NCI-H2227 (cell line): Measurements from ENCODE around the gene USP25.

Source experiments
- DNase-seq: peaks from one replicate; lab custom pipeline; 2025; ENCODE audit not compliant: unreplicated experiment; lab: John Stamatoyannopoulos, UW

Gene USP25

DNA sequence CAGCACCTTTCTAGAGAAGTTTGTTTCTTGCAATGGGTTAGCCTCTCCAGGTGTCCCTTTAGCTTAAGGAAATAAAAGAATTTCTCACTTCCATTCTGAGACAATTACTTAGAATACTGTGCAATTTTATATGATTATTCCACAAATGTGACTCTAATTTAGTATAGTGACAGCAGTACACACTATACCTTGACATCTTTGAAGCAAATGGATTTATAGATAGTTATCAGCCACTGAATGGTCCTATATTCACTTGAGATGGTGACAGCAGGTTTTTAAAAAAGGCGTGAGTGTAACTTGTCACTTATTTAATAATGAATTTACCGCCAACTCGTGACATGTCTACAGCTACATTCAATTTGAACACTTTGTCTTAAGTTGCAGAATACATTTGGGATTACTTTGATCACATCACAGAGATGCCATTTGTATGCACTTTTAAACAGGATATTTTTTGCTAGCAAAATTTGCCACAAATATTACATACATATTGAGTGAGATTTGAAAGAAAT, 71.6 kb downstream of the USP25 start:
- DNase-seq = no peak

DNA sequence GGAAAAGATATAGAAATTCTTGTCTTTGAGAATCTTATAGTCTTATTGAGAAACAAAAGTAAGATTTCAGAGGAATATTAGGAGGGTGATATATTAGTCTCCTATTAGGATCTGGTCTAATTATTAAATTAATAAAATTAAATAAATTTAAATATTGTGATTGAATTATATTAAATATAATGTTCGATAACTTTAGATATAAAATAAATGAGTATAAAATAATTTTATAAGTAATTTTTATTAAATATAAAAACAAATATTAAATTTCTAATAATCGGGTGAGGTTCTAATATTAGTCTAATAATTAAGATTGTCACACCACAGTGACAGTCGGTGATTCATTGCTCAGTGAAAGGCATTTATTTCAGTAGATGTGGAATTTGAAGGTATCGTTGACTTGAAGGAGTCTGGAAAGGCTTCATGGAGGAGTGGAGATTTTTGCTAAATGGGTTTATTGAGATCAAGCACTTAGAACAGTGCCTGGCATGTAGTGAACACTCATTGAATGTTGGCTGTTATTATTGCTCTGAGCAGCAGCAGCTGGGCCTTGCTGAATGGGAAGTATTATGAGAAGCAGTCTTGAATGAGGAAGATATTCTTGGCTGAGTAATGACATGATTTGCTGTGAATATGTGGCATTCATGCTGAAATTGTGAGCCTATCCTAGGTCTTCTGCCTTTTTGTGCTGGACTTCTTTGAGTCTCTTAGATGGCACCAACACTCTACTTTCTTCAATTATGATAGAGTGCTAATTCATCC, 74.6 kb downstream of the USP25 start:
- no peak for DNase-seq

DNA sequence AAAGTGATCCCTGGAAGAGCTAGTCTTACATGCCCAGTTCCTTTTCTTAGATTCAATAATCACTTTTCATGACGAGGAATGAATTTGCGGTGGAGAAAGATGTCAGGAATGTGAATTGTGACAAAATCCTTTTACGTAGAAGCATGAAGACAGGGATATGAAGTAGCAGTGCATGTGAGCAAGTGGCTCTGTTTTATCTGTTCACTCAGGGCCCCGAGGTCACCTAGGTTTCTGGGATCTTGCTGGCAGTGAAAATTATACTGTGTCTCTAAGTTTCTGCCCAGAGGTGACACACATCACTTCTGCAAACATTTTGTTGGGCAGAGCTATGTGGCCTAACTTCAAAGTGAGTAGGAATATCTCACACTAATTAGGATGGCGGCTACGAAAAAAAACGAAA, 79.3 kb downstream of the USP25 start:
- no peak for DNase-seq

DNA sequence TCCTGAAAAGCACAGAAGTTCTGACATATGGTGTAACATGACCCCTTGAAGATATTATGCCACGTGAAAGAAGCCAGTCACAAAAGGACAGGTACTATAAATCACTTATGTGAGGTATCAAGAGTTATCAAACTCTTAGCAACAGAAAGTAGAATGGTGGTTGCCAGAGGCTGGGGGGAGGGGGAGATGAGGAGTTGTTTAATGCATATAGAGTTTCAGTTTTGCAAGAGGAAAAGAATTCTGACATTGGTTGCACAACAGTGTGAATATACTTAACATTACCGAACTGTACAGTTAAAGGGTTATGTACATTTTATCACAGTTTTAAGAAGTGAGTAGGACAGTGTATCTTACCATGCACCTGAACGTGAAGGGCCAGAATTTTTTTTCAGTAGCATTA, 80.0 kb downstream of the USP25 start:
- DNase-seq = no peak

DNA sequence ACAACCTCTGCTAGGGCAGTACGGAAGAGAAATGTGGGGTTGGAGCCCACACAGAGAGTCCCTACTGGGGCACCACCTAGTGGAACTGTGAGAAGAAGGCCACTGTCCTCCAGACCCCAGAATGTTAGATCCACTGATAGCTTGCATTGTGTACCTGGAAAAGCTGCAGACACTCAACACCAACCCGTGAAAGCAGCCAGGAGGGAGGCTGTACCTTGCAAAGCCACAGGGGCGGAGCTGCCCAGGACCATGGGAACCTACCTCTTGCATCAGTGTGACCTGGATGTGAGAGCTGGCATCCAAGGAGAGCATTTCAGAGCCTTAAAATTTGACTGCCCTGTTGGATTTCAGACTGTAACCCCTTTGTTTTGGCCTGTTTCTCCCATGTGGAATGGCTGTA, 85.5 kb downstream of the USP25 start:
- no peak for DNase-seq

DNA sequence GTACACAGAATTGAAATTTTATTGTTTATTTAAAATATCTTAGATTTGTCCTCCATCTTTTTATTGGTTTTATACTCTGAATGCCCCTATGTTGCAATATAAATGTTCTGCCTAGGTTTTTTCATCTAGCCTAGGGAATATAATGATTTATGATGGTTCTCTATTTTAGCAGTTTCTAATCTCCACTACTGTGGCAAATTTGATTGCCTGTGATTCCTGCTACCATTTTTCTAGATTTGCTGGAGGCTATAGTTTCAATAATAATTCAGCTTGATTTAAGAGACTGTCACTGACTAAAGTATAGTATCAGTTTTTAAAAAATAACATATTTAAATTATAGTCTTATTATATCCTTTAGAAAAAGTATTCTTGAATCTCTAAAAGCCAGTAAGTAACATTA, 90.5 kb downstream of the USP25 start:
- DNase-seq = no peak

DNA sequence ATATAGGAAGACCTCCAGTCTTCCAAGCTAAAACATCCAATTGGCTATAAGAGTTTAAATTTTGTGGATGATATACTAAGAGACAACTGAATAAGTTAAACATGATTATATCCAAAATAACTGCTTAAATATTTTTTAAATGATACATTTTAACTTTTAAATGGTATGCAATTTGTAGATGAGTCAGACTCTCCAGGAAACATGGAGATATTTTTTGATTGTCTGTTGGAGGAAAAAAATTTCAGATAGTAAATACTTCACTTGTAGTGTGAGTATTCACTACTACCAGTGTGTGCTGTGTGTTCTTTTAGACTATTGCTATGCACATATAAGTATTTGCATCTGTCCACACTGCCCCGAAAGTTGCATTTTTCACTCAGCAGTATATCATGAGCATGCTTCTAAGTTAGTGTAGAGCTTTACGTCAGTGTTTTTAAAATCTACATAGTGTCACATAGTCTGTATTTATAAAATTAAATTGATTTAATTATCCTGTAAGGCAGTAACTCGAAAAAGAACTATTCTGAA, 91.1 kb downstream of the USP25 start:
- DNase-seq = no peak

DNA sequence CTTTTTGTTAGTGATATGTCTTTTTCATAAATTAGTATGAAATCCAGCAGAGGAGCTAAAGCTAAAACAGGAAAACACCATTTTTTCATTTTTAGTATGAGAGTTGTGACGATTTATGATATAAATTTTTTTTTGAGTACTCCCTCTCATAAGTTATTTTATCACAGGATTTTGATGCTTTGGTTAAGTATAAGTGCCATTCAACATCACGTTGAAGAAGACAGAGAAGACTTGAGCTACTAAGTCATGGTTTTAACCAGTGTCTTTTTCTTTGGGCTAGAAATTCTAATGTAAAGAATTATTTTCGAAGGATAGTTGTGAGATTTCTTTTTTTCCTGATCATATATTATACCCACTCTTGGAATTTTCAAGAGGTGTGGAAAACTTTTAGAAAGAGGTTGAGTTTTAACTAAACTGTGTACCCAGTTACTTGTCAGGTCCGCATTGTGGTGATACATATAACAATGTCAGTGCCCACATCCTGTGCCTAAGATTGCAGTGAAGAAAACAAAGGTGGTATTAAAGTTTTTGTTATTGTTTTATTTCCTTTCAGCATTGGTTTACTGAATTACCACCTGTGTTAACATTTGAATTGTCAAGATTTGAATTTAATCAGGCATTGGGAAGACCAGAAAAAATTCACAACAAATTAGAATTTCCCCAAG, 93.8 kb downstream of the USP25 start:
- DNase-seq = no peak

DNA sequence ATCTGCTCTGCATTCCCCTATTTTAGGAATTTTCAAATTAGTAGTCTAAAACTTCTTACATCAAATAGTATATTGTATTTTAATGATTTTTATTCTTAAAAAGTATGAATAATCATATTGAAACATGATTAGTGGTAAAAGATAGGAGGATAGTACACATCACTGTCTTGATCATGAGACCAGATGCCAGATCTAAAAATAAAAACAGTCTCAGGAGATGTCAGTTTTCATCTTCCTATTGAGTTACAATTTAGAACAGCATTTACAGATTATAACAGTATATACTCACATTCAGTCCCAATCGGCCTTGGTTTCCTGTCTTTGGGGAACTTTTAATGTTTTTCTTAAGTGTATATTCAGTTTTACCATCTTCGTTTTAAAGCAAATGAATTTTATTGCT, 95.9 kb downstream of the USP25 start:
- DNase-seq = no peak

DNA sequence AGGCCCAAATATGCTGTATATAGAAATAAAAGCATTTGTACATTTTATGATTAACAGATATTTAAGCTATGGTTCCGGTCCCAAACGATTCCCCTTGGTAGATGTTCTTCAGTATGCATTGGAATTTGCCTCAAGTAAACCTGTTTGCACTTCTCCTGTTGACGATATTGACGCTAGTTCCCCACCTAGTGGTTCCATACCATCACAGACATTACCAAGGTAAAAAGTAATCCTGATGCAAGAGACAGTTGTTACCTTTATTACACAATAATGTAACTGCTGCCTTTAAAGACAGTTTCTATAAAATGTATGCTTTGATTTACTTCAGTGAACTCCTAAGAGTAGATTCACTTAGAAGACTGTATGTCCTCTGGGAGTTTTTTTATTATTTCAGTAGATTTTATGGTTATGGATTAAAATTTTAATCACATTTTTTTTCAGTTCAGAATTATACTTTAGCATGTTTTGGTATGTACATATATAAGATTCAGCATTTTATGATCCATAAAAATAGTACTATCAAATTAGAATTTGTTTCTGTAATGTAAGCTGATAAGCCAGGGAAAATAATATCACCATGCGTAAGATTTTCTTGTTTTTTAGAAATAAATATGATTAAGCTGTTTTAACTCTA, 96.5 kb downstream of the USP25 start:
- DNase-seq = peak; percentile 8

DNA sequence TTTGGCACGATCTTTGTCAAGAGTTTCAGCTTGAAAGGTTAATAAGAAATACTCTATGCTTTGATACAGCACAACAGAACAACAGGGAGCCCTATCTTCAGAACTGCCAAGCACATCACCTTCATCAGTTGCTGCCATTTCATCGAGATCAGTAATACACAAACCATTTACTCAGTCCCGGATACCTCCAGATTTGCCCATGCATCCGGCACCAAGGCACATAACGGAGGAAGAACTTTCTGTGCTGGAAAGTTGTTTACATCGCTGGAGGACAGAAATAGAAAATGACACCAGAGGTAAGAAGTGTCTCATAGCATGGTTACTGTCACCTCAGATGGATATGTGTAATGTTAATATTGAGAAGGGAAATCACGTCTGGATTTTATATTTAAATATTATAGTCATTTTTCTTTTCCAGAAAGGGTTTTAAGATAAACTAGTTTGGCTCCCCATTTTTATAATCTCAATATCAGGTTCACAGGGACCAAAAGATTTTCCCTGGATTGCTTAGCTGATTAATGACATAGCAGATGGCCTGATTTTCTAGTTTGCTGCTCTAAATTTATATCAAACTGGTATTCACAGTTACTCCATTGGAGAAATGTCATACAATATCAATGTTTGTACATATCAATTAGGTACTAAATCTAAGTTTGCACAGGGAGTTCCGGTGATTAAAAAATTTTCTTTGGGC, 97.3 kb downstream of the USP25 start:
- no peak for DNase-seq

DNA sequence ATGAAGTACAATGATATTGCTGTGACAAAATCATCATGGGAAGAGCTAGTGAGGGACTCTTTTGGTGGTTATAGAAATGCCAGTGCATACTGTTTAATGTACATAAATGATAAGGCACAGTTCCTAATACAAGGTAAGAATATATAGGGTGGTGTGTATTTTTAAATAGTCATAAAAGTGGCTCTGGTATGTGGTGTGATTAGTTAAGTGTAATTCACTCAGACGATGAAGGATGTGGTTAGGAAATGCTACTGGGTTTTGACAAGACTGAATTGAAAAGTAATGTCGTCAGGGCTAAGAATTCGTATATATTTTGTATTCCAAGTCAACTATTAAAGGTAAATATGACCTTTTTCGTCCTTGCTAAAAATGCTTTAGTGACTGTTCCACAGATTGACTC, 101.7 kb downstream of the USP25 start:
- no peak for DNase-seq

DNA sequence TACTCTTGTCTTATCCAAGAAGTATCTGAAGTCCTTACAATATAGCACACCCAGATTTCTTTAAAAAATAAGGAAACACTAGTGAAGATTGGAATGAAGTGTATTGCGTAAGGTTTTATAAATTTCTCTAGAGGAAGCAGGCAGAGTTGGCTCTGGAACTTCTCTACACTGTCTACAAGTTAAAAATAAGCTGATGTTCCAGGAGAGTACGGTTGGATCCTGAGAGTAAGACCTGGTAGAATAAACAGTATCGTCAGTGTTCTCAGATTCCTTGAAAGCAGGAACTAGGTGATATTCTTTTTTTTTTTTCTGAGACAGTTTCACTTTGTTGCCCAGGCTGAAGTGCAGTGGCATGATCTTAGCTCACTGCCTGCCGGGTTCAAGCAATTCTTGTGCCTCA, 107.9 kb downstream of the USP25 start:
- DNase-seq = no peak

DNA sequence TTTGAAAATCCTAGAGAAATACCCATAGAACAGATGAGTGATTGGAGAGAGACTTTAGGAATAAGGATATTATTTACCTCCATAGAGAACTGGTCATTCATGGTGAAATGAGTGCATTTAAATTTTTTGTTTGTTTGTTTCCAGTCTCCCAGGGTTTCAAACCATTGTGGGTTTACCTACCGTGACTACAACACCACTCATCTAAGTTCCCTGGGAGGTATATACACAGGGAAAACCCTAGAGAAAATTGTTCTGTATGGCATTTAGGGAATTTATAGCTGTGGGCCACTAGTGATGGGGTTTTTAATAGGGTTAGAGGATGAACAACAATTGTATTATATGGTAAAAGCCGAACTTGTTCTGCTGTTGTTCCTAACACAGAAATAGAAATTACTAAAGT, 109.2 kb downstream of the USP25 start:
- DNase-seq = no peak

DNA sequence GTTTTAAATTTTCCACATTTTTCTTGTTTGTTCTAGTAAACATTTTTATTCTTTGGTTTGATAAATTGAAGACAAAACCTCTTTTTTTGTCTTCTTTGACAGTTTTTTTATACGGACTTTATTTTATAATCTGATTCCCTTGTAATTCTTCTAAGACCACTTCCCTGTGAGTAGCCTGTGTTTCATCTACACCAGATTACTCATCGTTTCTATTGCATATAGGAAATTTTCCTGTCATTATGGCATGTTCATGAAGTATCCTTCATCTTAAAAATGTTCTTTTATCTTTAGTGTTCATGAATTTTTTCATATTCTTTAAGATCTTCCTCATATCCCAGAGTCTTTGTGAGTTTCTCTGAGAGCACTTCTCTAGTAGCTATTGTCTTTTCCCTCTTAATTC, 109.8 kb downstream of the USP25 start:
- DNase-seq = no peak

DNA sequence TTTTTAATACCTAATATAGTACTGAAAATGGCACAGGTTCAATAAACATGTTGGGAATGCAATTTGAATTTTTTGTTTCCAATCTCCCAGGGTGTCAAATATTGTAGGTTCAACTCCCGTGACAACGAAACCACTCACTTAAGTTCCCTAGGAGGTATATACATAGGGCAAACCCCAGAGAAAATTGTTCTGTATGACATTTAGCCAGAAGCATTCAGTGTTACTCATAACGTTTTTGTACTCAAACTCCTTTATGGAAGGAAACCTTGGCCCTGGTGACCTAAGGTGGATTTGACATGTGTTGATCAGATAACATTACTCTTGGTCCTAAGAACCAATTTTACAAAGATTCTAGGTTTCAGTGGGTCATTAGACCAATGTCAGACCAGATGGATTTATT, 110.6 kb downstream of the USP25 start:
- no peak for DNase-seq

DNA sequence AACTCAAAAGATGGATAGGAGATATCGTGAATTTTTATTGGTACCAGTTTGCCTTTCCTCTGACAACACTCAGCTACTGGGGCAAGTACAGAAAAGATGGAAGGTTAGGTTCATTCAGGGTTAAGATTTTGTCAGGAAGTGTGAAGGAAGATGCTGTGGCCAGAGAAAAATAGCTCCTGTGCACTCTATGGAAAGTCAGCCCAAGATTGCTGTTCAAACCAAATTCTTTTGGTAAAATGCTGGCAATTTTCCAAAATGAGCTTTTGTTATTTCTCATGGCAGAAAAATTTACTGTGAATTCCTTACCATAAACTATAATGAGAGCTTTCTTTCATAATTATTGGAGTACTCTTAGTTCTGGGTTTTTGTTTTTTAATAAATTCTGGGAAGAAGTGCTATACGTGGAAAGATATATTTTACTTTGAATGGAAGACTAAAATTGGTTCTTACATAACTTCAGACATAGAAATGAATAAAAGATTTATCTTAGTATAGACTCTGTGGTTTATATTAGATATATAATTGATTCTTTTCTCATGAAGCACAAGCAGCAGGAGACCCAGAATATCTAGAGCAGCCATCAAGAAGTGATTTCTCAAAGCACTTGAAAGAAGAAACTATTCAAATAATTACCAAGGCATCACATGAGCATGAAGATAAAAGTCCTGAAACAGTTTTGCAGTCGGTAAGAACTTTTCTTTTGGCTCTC, 112.2 kb downstream of the USP25 start:
- no peak for DNase-seq

DNA sequence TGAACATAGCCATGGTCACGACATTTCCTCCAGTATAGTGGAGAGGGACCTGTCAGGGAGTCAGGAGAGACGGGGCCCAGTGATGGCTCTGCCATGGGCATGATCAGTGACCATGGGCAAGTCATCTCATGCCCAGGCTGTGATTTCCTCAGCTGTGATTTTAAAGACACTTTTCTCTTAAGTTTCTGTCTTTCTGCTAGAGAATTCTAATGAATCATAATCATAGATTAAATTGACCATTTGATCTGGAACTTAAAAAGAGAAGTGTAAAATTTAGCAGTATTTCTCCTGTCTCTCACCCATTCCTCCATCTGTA, 112.7 kb downstream of the USP25 start:
- no peak for DNase-seq

DNA sequence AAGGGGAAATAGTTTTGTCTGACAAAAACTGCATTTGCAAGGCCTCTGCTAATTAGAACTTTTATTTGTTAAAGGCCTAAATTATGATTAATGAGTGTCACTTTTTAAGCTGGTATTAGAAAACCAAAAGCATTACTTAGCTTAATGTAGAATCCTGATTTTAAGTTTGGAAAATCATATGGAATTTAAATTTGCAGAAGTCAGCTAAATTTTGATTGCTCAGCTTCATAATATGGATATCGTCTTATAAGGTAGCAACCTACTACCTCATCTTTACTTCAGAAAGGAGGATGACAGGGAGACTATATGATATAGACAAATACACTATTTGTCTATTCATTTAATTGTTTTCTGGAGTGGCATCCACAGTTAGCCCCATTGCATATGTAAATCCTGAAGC, 114.0 kb downstream of the USP25 start:
- DNase-seq = no peak

DNA sequence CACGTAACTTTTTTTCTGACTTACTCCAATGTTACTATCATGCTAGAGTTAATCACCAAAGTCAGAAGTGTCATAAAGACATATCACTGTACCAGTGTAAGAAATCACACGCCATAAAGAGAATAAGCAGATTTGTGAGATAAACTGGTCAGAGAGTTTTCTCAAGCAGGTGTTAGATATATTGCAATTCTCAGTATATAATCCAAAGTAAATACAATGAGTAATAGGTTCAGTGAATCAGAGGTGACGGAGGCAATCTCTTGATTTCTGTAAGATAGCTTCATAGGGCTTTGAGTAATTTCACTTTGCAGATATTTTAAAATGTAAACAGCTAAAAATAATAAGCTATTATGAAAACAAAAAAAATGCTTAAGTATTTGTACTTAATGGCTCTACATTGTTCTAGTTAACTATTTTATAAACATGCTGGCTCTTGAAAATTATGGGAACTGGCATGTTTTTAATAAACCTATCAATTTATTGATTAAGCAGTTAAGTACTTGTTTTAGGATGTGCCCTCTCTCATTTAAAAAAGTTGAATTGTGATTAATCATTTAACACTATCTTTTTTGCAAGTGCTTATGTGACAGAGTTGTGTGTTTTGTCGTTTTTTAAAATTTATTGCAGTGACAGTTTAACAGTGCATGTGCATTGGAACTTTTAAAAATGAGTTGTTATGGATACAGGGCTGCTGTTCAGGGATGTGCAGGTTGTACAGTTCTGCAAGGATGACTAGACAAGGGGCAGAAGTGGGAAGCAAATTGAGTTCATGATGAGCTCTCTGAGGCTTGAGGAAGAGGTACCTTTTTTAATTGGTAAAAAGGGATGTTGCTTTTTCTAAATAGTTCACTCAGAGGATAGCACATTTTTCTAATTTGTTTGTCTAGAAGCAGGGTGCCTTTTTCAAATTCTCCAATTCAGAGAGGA, 119.1 kb downstream of the USP25 start:
- DNase-seq = no peak
